A549 (cell line): ENCODE data around the gene TAF13. TPM values are rescaled to one million over a fixed set of nuclear protein-coding genes. Genes with fewer than 3 reads are reported as not detected.

Experiments used
- ATAC-seq, 2 experiments: fragments of 200-7000 bp in 1 of 2; fragments of >200 bp in 1 of 2; cut with Nextera tagmentation in 1 of 2; cut with Tn5 transposase in 1 of 2; 3 replicates each; pipeline versions ENCODE4 v1.8.0 to v1.9.1; 2018 to 2020; ENCODE audit warnings: mild to moderate bottlenecking in 1 of 2, moderate library complexity in 1 of 2
- CTCF ChIA-PET: fragments of 300-600 bp; sonication (Branson Sonifier 250); formaldehyde crosslinking; extraction: SDS; loops from one replicate; lab custom pipeline; 2021; ENCODE audit warnings: antibody characterized with exemption, inconsistent platforms; lab: Yijun Ruan, JAX
- POLR2A ChIA-PET: fragments of 350-600 bp; formaldehyde crosslinking; extraction: SDS; loops from one replicate; lab custom pipeline; 2021; ENCODE audit warnings: antibody characterized with exemption, inconsistent platforms; lab: Yijun Ruan, JAX
- DNase-seq, 2 experiments: peaks; one replicate each; pipeline versions ENCODE4 v3.0.0 to v3.0.0-alpha.2; 2011 to 2016; ENCODE audit warnings: low read depth in 1 of 2, low spot score in 1 of 2
- FAIRE-seq: peaks from 2 replicates; lab custom pipeline; 2011; peaks lifted over from hg19 to GRCh38; lab: Jason Lieb, UNC
- H3K27ac ChIP-seq, 2 experiments: fragments of >200 bp; sonication (Bioruptor Twin); formaldehyde crosslinking; 3 replicates each; pipeline ENCODE4 v1.5.1; 2016 to 2017
- H3K4me1 ChIP-seq: fragments of >200 bp; sonication (Bioruptor Twin); formaldehyde crosslinking; 3 replicates; pipeline ENCODE4 v1.6.1; 2016
- H3K4me2 ChIP-seq: fragments of >200 bp; sonication (Bioruptor Twin); formaldehyde crosslinking; 3 replicates; pipeline ENCODE4 v1.6.1; 2016
- H3K4me3 ChIP-seq: fragments of >200 bp; sonication (Bioruptor Twin); formaldehyde crosslinking; 3 replicates; pipeline ENCODE4 v1.5.1; 2016
- H3K9me3 ChIP-seq: fragments of >200 bp; sonication (Bioruptor Twin); formaldehyde crosslinking; 3 replicates; pipeline ENCODE4 v1.6.1; 2016
- ATOH8 ChIP-seq: fragments of 250-450 bp; sonication (Bioruptor Pico); IDR thresholded peaks from 2 replicates; pipeline ENCODE4 v1.5.0; 2020; ENCODE audit warnings: low read depth, mild to moderate bottlenecking, moderate library complexity
- BHLHE40 ChIP-seq: IDR thresholded peaks from 2 replicates; pipeline ENCODE4 v1.6.1; 2012; ENCODE audit warnings: low read depth, low read length, inconsistent platforms
- CBX2 ChIP-seq: fragments of 200-600 bp; sonication (generic); IDR thresholded peaks from 2 replicates; pipeline ENCODE4 v1.6.1; 2016; ENCODE audit warnings: low read depth, mild to moderate bottlenecking, borderline replicate concordance
- CEBPB ChIP-seq, 2 experiments: fragments of >200 bp in 1 of 2; sonication (Bioruptor Twin) in 1 of 2; formaldehyde crosslinking in 1 of 2; IDR thresholded peaks; 2 replicates each; pipeline ENCODE4 v1.6.1; 2012 to 2016
- CHD2 ChIP-seq: fragments of 150-350 bp; IDR thresholded peaks from 2 replicates; pipeline ENCODE4 v1.6.1; 2014; ENCODE audit warnings: low read length; ENCODE audit not compliant: partially characterized antibody
- CHD4 ChIP-seq: fragments of 200-600 bp; sonication (generic); IDR thresholded peaks from 2 replicates; pipeline ENCODE4 v1.6.1; 2016; ENCODE audit warnings: antibody characterized with exemption, mild to moderate bottlenecking, borderline replicate concordance
- FOSL2 ChIP-seq, 2 experiments: fragments of 450-650 bp in 1 of 2; fragments of >200 bp in 1 of 2; sonication (Bioruptor Twin) in 1 of 2; formaldehyde crosslinking; IDR thresholded peaks; 2 replicates each; pipeline versions ENCODE4 v1.5.0 to v1.6.1; 2016 to 2020; ENCODE audit warnings: mild to moderate bottlenecking in 1 of 2, moderate library complexity in 1 of 2
- FOXS1 ChIP-seq: fragments of 250-450 bp; sonication (Bioruptor Pico); IDR thresholded peaks from 2 replicates; pipeline ENCODE4 v1.5.0; 2020; ENCODE audit warnings: mild to moderate bottlenecking, moderate library complexity
- HES2 ChIP-seq: fragments of >200 bp; sonication (Bioruptor Twin); formaldehyde crosslinking; IDR thresholded peaks from 2 replicates; pipeline ENCODE4 v1.6.1; 2016
- HMGXB4 ChIP-seq: fragments of 250-450 bp; sonication (Bioruptor Pico); IDR thresholded peaks from 2 replicates; pipeline ENCODE4 v1.5.0; 2021; ENCODE audit warnings: mild to moderate bottlenecking, moderate library complexity, borderline replicate concordance
- KDM1A ChIP-seq: fragments of 200-600 bp; sonication (generic); IDR thresholded peaks from 2 replicates; pipeline ENCODE4 v1.6.1; 2016; ENCODE audit warnings: low read depth, mild to moderate bottlenecking
- KDM5A ChIP-seq: fragments of 200-600 bp; sonication (generic); IDR thresholded peaks from 2 replicates; pipeline ENCODE4 v1.6.1; 2016; ENCODE audit warnings: antibody characterized with exemption, mild to moderate bottlenecking
- MAX ChIP-seq: IDR thresholded peaks from 2 replicates; pipeline ENCODE4 v1.6.1; 2012
- MAZ ChIP-seq: fragments of 150-350 bp; IDR thresholded peaks from 2 replicates; pipeline ENCODE4 v1.6.1; 2014; ENCODE audit warnings: antibody characterized with exemption, low read depth, low read length, borderline replicate concordance
- RFX5 ChIP-seq: fragments of 450-650 bp; IDR thresholded peaks from 2 replicates; pipeline ENCODE4 v1.7.1; 2014; ENCODE audit warnings: antibody characterized with exemption, mild to moderate bottlenecking, moderate library complexity
- RNF2 ChIP-seq: fragments of 200-600 bp; sonication (generic); IDR thresholded peaks from 2 replicates; pipeline ENCODE4 v1.6.1; 2016; ENCODE audit warnings: low read depth, mild to moderate bottlenecking, antibody characterized with exemption, moderate library complexity, borderline replicate concordance
- SREBF2 ChIP-seq: fragments of 450-650 bp; IDR thresholded peaks from 2 replicates; pipeline ENCODE4 v1.6.1; 2014; ENCODE audit warnings: mild to moderate bottlenecking, moderate library complexity
- TFCP2L1 ChIP-seq: fragments of 250-450 bp; sonication (Bioruptor Pico); IDR thresholded peaks from 2 replicates; pipeline ENCODE4 v1.5.0; 2021; ENCODE audit warnings: mild to moderate bottlenecking
- TP53 ChIP-seq: fragments of 250-450 bp; sonication (Bioruptor Pico); IDR thresholded peaks from 2 replicates; pipeline ENCODE4 v1.5.0; 2021; ENCODE audit warnings: mild to moderate bottlenecking, moderate library complexity
- ZC3H11A ChIP-seq: fragments of 450-650 bp; IDR thresholded peaks from 2 replicates; pipeline ENCODE4 v1.6.1; 2014; ENCODE audit warnings: antibody characterized with exemption, mild to moderate bottlenecking
- ZFP36 ChIP-seq: fragments of 450-650 bp; IDR thresholded peaks from 2 replicates; pipeline ENCODE4 v1.6.1; 2014; ENCODE audit warnings: borderline replicate concordance; ENCODE audit not compliant: partially characterized antibody
- WGBS: methylation state at CpG from one replicate; pipeline ENCODE4 v1.1.6; 2017; ENCODE audit errors: missing lambda C conversion rate; 5-methylcytosine and 5-hydroxymethylcytosine counted together
- polyA plus RNA-seq, 4 experiments: library from polyadenylated mRNA; depleted of rRNA in 3 of 4; stranded (reverse); fragments of >200 nt; fragmentation: RNase III in 1 of 4; extraction: RNeasy Plus Mini Kit Qiagen cat#74134 plus additional on column Dnase treatment in 1 of 4; gene quantifications; 2 replicates in 3 of 4; 3 replicates in 1 of 4; pipeline ENCODE4 v1.2.3, GENCODE V29; 2011 to 2017

Gene TAF13
- polyA plus RNA-seq, 2 of the 4 experiments (the other 2 are of a cell fraction), result 46.7 to 50.5 TPM

- FAIRE-seq, result no peak
- ATAC-seq, result no peak
- no peak overlapping the region for H3K4me3 ChIP-seq
- 96% methylated on average over 8 of the region's 8 CpGs for WGBS
- CTCF ChIA-PET, result interaction anchor here (0.6 kb wide), 1 partner anchor 598 kb away, joined by 3 read pairs; no protein-coding TSS in a partner anchor
- POLR2A ChIA-PET, result interaction anchor here (0.6 kb wide), 1 partner anchor 27 kb away, joined by 4 read pairs; no protein-coding TSS in a partner anchor
- DNase-seq, result no peak
- TF ChIP-seq MAX, result no peak
- TF ChIP-seq HES2, result no peak
- TF ChIP-seq FOXS1, result no peak
- H3K4me2 ChIP-seq, result no peak overlapping the region
- no peak overlapping the region for H3K27ac ChIP-seq
- H3K4me1 ChIP-seq, result no peaks in the 10 kb centered on the region
- no peaks in the 10 kb centered on the region for H3K9me3 ChIP-seq
Measured at GRCh38 chr1:109067883-109068282, 7.9 kb downstream of the TAF13 start.

GRCh38 chr1:109065137-109065536 lies 10.7 kb downstream of the TAF13 start:
- WGBS, result 96% methylated on average over 3 of the region's 3 CpGs
- Histone ChIP-seq H3K9me3 (no peaks in the 10 kb centered on the region), H3K4me1 (no peaks in the 10 kb centered on the region), H3K27ac (no peak overlapping the region), H3K4me3 (no peak overlapping the region), H3K4me2 (no peak overlapping the region)
- no peak for DNase-seq
- CTCF ChIA-PET, result no interaction called here
- POLR2A ChIA-PET, result no interaction called here
- no peak for ATAC-seq
- TF ChIP-seq ATOH8, result no peak
- TF ChIP-seq MAX, result no peak
- FAIRE-seq, result no peak

GRCh38 chr1:109061183-109061582 lies 14.6 kb downstream of the TAF13 start:
- TF ChIP-seq ZFP36, result no peak
- no peak for TF ChIP-seq ZC3H11A
- no peak for TF ChIP-seq FOXS1
- no peak for TF ChIP-seq RFX5
- no peak for TF ChIP-seq RNF2
- no peak for TF ChIP-seq TFCP2L1 (CRISPR knock-in tag)
- TF ChIP-seq CEBPB (IDR thresholded peaks at IDR 0.05), result no peak
- no peak for TF ChIP-seq KDM1A
- no peak for TF ChIP-seq TP53
- no peak for TF ChIP-seq KDM5A
- TF ChIP-seq SREBF2, result no peak
- TF ChIP-seq CBX2, result no peak
- TF ChIP-seq HMGXB4 (CRISPR knock-in tag), result no peak
- no peak; a peak in 1 of 6 replicates for ATAC-seq
- POLR2A ChIA-PET, result interaction anchor here (1.1 kb wide), 1 partner anchor 19 kb away, joined by 4 read pairs; the partner anchor contains the start of gene WDR47
- FAIRE-seq, result no peak
- no peak for DNase-seq
- WGBS, result 92% methylated on average over 4 of the region's 4 CpGs
- Histone ChIP-seq H3K4me3 (no peak overlapping the region), H3K4me1 (no peaks in the 10 kb centered on the region), H3K9me3 (no peaks in the 10 kb centered on the region), H3K27ac (no peak overlapping the region), H3K4me2 (no peak overlapping the region)
- CTCF ChIA-PET, result interaction anchor here (1.0 to 1.6 kb wide), 4 partner anchors 15 to 51 kb away, joined by 3 to 7 read pairs (median 5); a partner anchor contains a TSS

- no peaks in the 10 kb centered on the region for H3K9me3 ChIP-seq
- 64% methylated on average over 7 of the region's 7 CpGs for WGBS
- H3K4me1 ChIP-seq, result no peaks in the 10 kb centered on the region
- H3K4me2 ChIP-seq, result no peak overlapping the region
- no peak overlapping the region for H3K27ac ChIP-seq
- POLR2A ChIA-PET, result interaction anchor here (1.1 kb wide), 1 partner anchor 19 kb away, joined by 4 read pairs; the partner anchor contains the start of gene WDR47
- no peak for ATAC-seq
- TF ChIP-seq CHD2 (no peak), MAZ (no peak), SREBF2 (no peak), ZFP36 (no peak), KDM1A (no peak), FOSL2 (IDR thresholded peaks at IDR 0.05) (no peak), FOSL2 (CRISPR knock-in tag; IDR thresholded peaks at IDR 0.05) (no peak), HMGXB4 (CRISPR knock-in tag) (no peak), BHLHE40 (no peak), TFCP2L1 (CRISPR knock-in tag) (no peak), CHD4 (no peak)
- TF ChIP-seq, all 56 proteins: peak for 0
- CTCF ChIA-PET, result interaction anchor here (0.9 to 1.6 kb wide), 5 partner anchors 12 to 52 kb away, joined by 3 to 7 read pairs (median 4); a partner anchor contains a TSS
- no peak overlapping the region for H3K4me3 ChIP-seq
- FAIRE-seq (no peak), DNase-seq (no peak)
Measured at GRCh38 chr1:109060707-109061106, 15.1 kb downstream of the TAF13 start.
